BLaER1 treated with 17β-estradiol and CSF1 and Interleukin-3, amounts not matched to agents 10 nM and 100 nM (cell line): ENCODE data around the gene DLG1.

Experiments
- H3K27ac ChIP-seq, 11 experiments: shearing (Covaris generic); formaldehyde crosslinking; 2 replicates each; pipeline ENCODE4 v1.8.1; 2022
- H3K27me3 ChIP-seq, 11 experiments: shearing (Covaris generic); formaldehyde crosslinking; 2 replicates each; pipeline ENCODE4 v1.8.1; 2022
- H3K36me3 ChIP-seq, 11 experiments: shearing (Covaris generic); formaldehyde crosslinking; 2 replicates each; pipeline ENCODE4 v1.8.1; 2022
- H3K4me1 ChIP-seq, 10 experiments: shearing (Covaris generic); formaldehyde crosslinking; 2 replicates each; pipeline ENCODE4 v1.8.1; 2022
- H3K4me2 ChIP-seq, 11 experiments: shearing (Covaris generic); formaldehyde crosslinking; 2 replicates each; pipeline ENCODE4 v1.8.1; 2022
- H3K4me3 ChIP-seq, 10 experiments: shearing (Covaris generic); formaldehyde crosslinking; 2 replicates each; pipeline ENCODE4 v1.8.1; 2022
- H3K9ac ChIP-seq, 11 experiments: shearing (Covaris generic); formaldehyde crosslinking; 2 replicates each; pipeline ENCODE4 v1.8.1; 2022
- H3K9me3 ChIP-seq, 11 experiments: shearing (Covaris generic); formaldehyde crosslinking; replicated peaks in 1 of 11; 2 replicates each; pipeline ENCODE4 v1.8.1; 2022
- H4K20me1 ChIP-seq, 11 experiments: shearing (Covaris generic); formaldehyde crosslinking; 2 replicates each; pipeline ENCODE4 v1.8.1; 2022
- Cebpa-rat ChIP-seq, 11 experiments: shearing (Covaris generic); IDR thresholded peaks; 2 replicates each; pipeline ENCODE4 v1.8.1; 2022

Gene DLG1

GRCh38 chr3:197306374-197307086 is 8.1 kb upstream of the DLG1 start:
- Histone ChIP-seq H3K9me3 (no peaks in the 10 kb centered on the region), H3K9ac (no peak overlapping the region), H3K4me2 (no peak overlapping the region), H3K4me3 (no peak overlapping the region), H3K27ac (no peak overlapping the region), H4K20me1 (no peaks in the 10 kb centered on the region), H3K4me1 (peaks cover 24 to 53% (median 32%) of the 10 kb centered on the region in 10 experiments), H3K36me3 (no peaks in the 10 kb centered on the region), H3K27me3 (no peaks in the 10 kb centered on the region)
- TF ChIP-seq Cebpa-rat (IDR thresholded peaks at IDR 0.05) = no peak

- no peaks in the 10 kb centered on the region for H3K27me3 ChIP-seq
- H3K4me3 ChIP-seq = no peak overlapping the region
- no peak overlapping the region for H3K9ac ChIP-seq
- H3K9me3 ChIP-seq = no peaks in the 10 kb centered on the region
- H3K4me1 ChIP-seq = peaks cover 24 to 48% (median 32%) of the 10 kb centered on the region in 10 experiments
- no peaks in the 10 kb centered on the region for H4K20me1 ChIP-seq
- H3K4me2 ChIP-seq = no peak overlapping the region
- no peak overlapping the region for H3K27ac ChIP-seq
- TF ChIP-seq Cebpa-rat (IDR thresholded peaks at IDR 0.05) = no peak
- no peaks in the 10 kb centered on the region for H3K36me3 ChIP-seq
Measured at GRCh38 chr3:197305854-197306253, 7.4 kb upstream of the DLG1 start.

GRCh38 chr3:197303452-197303851 is 5.0 kb upstream of the DLG1 start:
- H3K27ac ChIP-seq = no peak overlapping the region
- no peak for TF ChIP-seq Cebpa-rat (IDR thresholded peaks at IDR 0.05)
- no peak overlapping the region for H3K4me3 ChIP-seq

GRCh38 chr3:197302696-197303341 is 4.4 kb upstream of the DLG1 start:
- no peak overlapping the region for H3K4me3 ChIP-seq
- no peak for TF ChIP-seq Cebpa-rat (IDR thresholded peaks at IDR 0.05)
- no peaks in the 10 kb centered on the region for H4K20me1 ChIP-seq
- peaks cover 16 to 28% (median 25%) of the 10 kb centered on the region in 10 experiments for H3K4me1 ChIP-seq
- no peaks in the 10 kb centered on the region for H3K9me3 ChIP-seq
- peak overlapping the region; percentile 7 to 65 (median 52); a peak in 20 of 22 replicates for H3K4me2 ChIP-seq
- H3K36me3 ChIP-seq = no peaks in the 10 kb centered on the region
- H3K9ac ChIP-seq = no peak overlapping the region
- no peak overlapping the region for H3K27ac ChIP-seq
- H3K27me3 ChIP-seq = peaks cover 0 to 19% (median 15%) of the 10 kb centered on the region in 11 experiments; a peak in 20 of 22 replicates

More at GRCh38 chr3:197303452-197303851, 5.0 kb upstream of the DLG1 start:
- Histone ChIP-seq H3K9me3 (no peaks in the 10 kb centered on the region), H3K36me3 (no peaks in the 10 kb centered on the region), H3K4me1 (peaks cover 22 to 34% (median 26%) of the 10 kb centered on the region in 10 experiments), H3K9ac (no peak overlapping the region), H3K4me2 (peak overlapping the region in 8 of 11 experiments; percentile 11 to 65 (median 56); a peak in 13 of 22 replicates), H3K27me3 (peaks cover 0 to 19% (median 15%) of the 10 kb centered on the region in 11 experiments; a peak in 20 of 22 replicates), H4K20me1 (no peaks in the 10 kb centered on the region)

GRCh38 chr3:197302033-197302432 is 3.6 kb upstream of the DLG1 start:
- Histone ChIP-seq H3K4me3 (no peak overlapping the region), H3K36me3 (no peaks in the 10 kb centered on the region), H3K9ac (no peak overlapping the region), H3K4me1 (peaks cover 11 to 28% (median 24%) of the 10 kb centered on the region in 10 experiments), H3K27ac (no peak overlapping the region), H4K20me1 (peaks cover 0 to 6% (median 0%) of the 10 kb centered on the region in 11 experiments; a peak in 3 of 22 replicates), H3K27me3 (peaks cover 0 to 19% (median 15%) of the 10 kb centered on the region in 11 experiments; a peak in 20 of 22 replicates), H3K4me2 (peak overlapping the region in 10 of 11 experiments; percentile 7 to 65 (median 54); a peak in 11 of 22 replicates), H3K9me3 (no peaks in the 10 kb centered on the region)
- no peak for TF ChIP-seq Cebpa-rat (IDR thresholded peaks at IDR 0.05)

GRCh38 chr3:197300361-197300760 is 1.9 kb upstream of the DLG1 start:
- H3K27me3 ChIP-seq = peaks cover 0 to 19% (median 15%) of the 10 kb centered on the region in 11 experiments; a peak in 20 of 22 replicates
- no peak overlapping the region for H3K27ac ChIP-seq
- H4K20me1 ChIP-seq = peaks cover 0 to 19% (median 0%) of the 10 kb centered on the region in 11 experiments; a peak in 6 of 22 replicates
- H3K4me2 ChIP-seq = no peak overlapping the region
- no peak for TF ChIP-seq Cebpa-rat (IDR thresholded peaks at IDR 0.05)
- no peaks in the 10 kb centered on the region for H3K9me3 ChIP-seq
- H3K36me3 ChIP-seq = peaks cover 0 to 11% (median 8%) of the 10 kb centered on the region in 11 experiments; a peak in 9 of 22 replicates
- no peak overlapping the region for H3K4me3 ChIP-seq
- H3K4me1 ChIP-seq = peaks cover 27 to 43% (median 38%) of the 10 kb centered on the region in 10 experiments
- H3K9ac ChIP-seq = no peak overlapping the region

- peaks cover 0 to 22% (median 18%) of the 10 kb centered on the region in 11 experiments; a peak in 16 of 22 replicates for H3K36me3 ChIP-seq
- H3K9ac ChIP-seq = peak overlapping the region in 9 of 11 experiments; percentile 87 to 93 (median 92); a peak in 18 of 22 replicates
- peaks cover 0 to 26% (median 0%) of the 10 kb centered on the region in 11 experiments; a peak in 6 of 22 replicates for H4K20me1 ChIP-seq
- peaks cover 27 to 44% (median 38%) of the 10 kb centered on the region in 10 experiments for H3K4me1 ChIP-seq
- H3K4me3 ChIP-seq = peak overlapping the region; percentile 80 to 98 (median 92)
- peak overlapping the region; percentile 76 to 99 (median 96) for H3K4me2 ChIP-seq
- TF ChIP-seq Cebpa-rat (IDR thresholded peaks at IDR 0.05) = no peak
- H3K27me3 ChIP-seq = peaks cover 0 to 19% (median 15%) of the 10 kb centered on the region in 11 experiments; a peak in 20 of 22 replicates
- peak overlapping the region in 3 of 11 experiments; percentile 17 to 94 (median 93); a peak in 3 of 22 replicates for H3K27ac ChIP-seq
- no peaks in the 10 kb centered on the region for H3K9me3 ChIP-seq
Measured at GRCh38 chr3:197298945-197299854, 788 bp upstream of the DLG1 start.
